HG02885 (cell line): ENCODE measurements around the gene NR2F6.
A peak's percentile ranks its signal among the peaks of the same experiment; 100 is the strongest.
"Not testable (repeated sequence)": the region's sequence is repeated elsewhere in the genome, so short reads cannot be mapped to it uniquely, and the experiment has no call there.

ENCODE experiments used
- ATAC-seq: cut with Tn5 transposase; IDR thresholded peaks from one replicate; pipeline ENCODE4 v1.9.1; 2021; ENCODE audit warnings: mild to moderate bottlenecking; ENCODE audit not compliant: unreplicated experiment, poor library complexity

Gene NR2F6

GRCh38 chr19:17215127-17215971 lies 30.4 kb downstream of the NR2F6 start, which contains the start of gene USE1:
Gene USE1 (plus strand): TSS chr19:17215357. CDS start chr19:17215406, 49 bp downstream.
- ATAC-seq = peak; percentile 84

DNA sequence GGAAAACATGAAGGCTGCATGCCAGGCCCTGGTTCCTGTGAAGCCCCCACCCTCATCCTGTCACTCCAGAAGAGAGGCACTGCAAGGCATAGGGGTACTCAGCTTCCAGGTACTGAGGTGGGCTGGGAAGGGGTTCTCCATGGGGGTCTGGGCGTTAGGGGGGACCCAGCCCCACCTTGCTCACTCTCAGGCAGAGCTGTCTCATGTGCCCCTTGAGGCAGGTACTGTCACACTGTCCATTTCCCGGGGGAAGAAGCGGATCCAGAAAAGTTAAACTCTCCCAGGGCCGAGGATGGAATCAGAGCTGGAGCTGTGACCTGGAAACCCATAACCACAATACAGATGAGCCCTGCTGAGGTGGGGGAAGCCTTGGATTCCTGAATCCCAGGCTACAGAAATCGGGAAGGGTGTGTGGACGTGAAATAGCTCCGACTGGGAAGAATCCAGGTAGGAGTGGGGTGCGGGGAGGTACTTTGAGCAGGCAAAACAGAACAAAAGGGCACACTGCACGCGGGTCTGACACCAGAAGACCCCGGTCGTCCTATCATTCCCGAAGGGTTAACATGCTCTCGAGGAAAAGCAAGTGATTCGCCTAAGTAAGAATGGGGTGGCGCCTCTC lies 31.1 kb downstream of the NR2F6 start:
- ATAC-seq = no peak

DNA sequence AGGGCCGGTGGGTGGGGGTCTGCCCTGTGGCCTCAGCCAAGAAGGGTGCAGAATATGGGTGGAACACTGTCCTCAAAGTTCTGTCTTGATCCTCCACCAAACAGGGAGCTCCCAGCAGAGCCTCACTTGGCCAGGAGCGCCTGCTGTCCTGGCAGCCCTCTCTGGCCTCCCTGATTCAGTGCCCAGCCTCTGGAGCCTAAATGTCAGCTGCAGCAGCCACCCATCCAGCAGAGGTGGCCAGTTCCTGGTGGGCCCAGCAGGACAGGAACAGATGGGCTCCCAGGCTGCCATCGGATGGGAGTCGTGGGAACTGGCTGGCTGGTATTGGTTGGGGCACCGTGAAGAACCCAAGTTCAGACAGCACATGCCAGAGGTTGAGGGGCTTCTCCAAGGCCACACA lies 32.4 kb downstream of the NR2F6 start:
- no peak for ATAC-seq

DNA sequence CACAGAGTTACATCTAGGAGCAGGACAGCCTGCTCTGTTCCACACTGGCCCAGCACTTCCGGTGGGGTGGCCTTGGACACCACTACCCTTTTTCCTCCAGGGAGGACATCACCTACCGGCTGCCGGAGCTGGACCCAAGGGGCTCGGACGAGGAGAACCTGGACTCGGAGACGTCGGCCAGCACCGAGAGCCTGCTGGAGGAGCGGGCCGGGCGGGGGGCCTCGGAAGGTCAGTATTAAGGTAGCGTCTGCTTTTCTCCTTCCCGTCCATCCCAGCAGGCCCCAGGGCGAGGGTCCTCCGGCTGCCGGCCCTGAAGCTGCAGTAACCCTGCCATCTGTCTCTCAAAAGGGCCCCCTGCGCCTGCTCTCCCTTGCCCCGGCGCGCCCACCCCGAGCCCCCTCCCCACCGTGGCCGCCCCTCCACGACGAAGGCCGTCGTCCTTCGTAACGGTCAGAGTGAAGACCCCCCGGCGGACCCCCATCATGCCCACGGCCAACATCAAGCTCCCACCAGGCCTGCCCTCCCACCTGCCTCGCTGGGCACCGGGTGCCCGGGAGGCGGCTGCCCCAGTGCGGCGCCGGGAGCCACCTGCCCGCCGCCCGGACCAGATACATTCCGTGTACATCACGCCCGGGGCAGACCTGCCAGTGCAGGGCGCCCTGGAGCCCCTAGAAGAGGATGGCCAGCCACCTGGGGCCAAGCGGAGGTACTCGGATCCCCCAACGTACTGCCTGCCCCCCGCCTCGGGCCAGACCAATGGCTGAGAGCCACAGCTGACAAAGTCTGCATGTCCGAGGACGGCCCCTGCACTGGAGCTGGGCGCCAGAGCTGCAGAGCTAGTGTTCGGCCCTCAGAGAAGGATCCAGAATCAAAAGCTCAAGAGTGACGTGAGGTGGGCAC lies 33.9 kb downstream of the NR2F6 start:
- ATAC-seq = no peak

DNA sequence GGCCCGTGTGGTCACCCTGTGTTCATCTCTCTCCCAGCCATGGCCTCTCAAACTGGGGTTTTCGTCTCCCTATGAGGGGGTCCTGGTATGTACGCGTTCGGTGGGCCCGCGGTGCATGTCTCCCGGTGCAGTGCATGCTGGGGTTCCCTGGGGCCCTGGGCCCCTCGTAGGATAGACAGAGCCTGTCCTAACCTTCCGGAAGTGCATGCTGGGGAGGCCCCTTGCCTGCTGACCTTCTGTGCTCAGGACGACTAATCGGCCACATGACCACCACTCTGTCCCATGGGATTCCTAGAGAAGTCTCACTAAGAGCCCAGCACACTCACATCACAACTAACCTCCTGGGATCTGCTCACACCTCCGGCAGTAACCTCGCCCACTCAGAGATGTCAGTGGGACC lies 35.4 kb downstream of the NR2F6 start:
- no peak for ATAC-seq

GRCh38 chr19:17209126-17210036 lies 36.3 kb downstream of the NR2F6 start:
- ATAC-seq = no peak

- no peak for ATAC-seq
Observed at GRCh38 chr19:17206736-17207581, 38.8 kb downstream of the NR2F6 start.

GRCh38 chr19:17205237-17206140 lies 40.2 kb downstream of the NR2F6 start:
- no peak for ATAC-seq

DNA sequence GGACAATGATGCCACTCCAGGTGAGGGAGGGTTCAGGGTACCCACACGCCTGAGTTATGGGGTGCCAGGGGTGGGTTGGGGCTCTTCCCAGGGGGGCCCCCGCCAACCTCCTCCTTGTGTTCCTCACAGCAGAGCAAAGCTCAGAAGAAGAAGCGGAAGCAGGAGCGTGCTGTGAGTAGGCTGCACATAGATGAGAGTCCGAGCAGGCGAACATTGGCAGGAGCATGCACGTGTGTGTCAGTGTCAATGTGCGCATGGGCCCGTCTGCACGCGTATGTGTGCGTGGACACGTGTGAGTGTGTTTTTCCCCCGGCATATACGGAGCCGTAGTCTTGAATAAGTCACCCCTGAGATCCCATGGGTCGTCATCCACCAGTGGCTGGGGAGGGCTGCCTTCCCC lies 43.0 kb downstream of the NR2F6 start:
- no peak for ATAC-seq

- no peak for ATAC-seq
Observed at GRCh38 chr19:17202249-17202648, 43.5 kb downstream of the NR2F6 start.

GRCh38 chr19:17200408-17201079 lies 45.2 kb downstream of the NR2F6 start:
- no peak for ATAC-seq

GRCh38 chr19:17197666-17198065 lies 48.1 kb downstream of the NR2F6 start:
- ATAC-seq = no peak

DNA sequence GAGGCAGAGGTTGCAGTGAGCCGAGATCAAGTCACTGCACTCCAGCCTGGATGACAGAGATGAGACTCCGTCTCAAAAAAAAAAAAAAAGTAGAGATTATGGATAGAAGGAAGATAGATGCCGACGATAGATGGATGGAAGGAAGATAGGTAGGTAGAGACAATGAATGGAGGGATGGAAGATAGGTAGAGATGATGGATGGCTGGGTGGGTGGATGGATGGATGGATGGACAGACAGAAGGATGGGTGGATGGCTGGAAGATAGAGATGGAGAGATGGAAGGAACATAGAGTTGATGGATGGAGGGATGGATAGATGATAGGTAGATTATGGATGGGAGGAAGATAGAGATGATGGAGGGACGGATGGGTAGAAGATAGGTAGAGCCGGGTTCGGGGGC lies 49.1 kb downstream of the NR2F6 start:
- no peak for ATAC-seq

GRCh38 chr19:17195106-17195505 lies 50.6 kb downstream of the NR2F6 start:
- ATAC-seq = no peak

DNA sequence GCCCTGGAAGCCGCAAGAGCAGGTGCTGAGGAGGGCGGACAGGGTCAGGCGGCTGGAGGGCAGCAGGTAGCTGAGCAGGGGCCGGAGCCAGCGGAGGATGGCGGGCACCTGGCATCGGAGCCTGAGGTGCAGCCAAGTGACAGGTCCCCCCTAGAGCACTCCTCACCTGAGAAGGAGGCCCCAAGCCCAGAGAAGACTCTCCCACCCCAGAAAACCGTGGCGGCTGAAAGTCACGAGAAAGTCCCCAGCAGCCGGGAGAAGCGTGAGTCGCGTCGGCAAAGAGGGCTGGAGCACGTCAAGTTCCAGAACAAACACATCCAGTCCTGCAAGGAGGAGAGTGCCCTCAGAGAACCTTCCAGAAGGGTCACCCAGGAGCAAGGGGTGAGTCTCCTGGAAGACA lies 51.1 kb downstream of the NR2F6 start:
- no peak for ATAC-seq

DNA sequence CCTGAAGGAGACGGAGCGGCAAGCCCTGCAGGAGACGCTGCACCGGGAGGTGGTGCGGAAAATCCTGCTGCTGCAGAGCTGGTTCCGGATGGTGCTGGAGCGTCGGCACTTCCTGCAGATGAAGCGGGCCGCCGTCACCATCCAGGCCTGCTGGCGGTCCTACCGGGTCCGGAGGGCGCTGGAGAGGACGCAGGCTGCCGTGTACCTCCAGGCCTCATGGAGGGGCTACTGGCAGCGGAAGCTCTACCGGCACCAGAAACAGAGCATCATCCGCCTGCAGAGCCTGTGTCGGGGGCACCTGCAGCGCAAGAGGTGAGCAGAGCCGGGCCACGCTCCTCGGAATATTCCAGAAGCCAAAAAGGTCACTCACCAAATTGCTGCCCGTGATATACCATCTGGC lies 53.0 kb downstream of the NR2F6 start:
- ATAC-seq = no peak

- not testable (repeated sequence) for ATAC-seq
Observed at GRCh38 chr19:17191736-17192135, 54.0 kb downstream of the NR2F6 start.
